Measurements from ENCODE around the gene NAT9. TPM values are rescaled to one million over a fixed set of nuclear protein-coding genes. Genes with fewer than 3 reads are reported as not detected.

The NAT9 gene
- total and polyA plus RNA-seq, 2 experiments from 2014 or later, result 37.3 to 37.5 TPM

GRCh38 chr17:74777901-74778515 is 1.9 kb upstream of the NAT9 start:
- Mint-ChIP-seq H3K27ac (no peak overlapping the region), H3K9me3 (no peaks in the 10 kb centered on the region), H3K27me3 (ENCODE audit: insufficient read depth, low read depth, poor library complexity) (peaks cover 14% of the 10 kb centered on the region), H3K36me3 (ENCODE audit: low read depth) (peaks cover 27% of the 10 kb centered on the region), H3K4me3 (peak overlapping the region; percentile 57), H3K4me1 (peaks cover 18% of the 10 kb centered on the region)
- peaks cover 23% of the 10 kb centered on the region; the same call in 1 of the 2 replicates for H4K20me1 ChIP-seq (replicated peaks; ENCODE audit: insufficient read depth)
- no peak for ATAC-seq
- H3K4me3 ChIP-seq, result no peak overlapping the region
- TF ChIP-seq NANOG (IDR thresholded peaks at IDR 0.05; ENCODE audit: borderline replicate concordance), result no peak
- TF ChIP-seq, protein P1, sequence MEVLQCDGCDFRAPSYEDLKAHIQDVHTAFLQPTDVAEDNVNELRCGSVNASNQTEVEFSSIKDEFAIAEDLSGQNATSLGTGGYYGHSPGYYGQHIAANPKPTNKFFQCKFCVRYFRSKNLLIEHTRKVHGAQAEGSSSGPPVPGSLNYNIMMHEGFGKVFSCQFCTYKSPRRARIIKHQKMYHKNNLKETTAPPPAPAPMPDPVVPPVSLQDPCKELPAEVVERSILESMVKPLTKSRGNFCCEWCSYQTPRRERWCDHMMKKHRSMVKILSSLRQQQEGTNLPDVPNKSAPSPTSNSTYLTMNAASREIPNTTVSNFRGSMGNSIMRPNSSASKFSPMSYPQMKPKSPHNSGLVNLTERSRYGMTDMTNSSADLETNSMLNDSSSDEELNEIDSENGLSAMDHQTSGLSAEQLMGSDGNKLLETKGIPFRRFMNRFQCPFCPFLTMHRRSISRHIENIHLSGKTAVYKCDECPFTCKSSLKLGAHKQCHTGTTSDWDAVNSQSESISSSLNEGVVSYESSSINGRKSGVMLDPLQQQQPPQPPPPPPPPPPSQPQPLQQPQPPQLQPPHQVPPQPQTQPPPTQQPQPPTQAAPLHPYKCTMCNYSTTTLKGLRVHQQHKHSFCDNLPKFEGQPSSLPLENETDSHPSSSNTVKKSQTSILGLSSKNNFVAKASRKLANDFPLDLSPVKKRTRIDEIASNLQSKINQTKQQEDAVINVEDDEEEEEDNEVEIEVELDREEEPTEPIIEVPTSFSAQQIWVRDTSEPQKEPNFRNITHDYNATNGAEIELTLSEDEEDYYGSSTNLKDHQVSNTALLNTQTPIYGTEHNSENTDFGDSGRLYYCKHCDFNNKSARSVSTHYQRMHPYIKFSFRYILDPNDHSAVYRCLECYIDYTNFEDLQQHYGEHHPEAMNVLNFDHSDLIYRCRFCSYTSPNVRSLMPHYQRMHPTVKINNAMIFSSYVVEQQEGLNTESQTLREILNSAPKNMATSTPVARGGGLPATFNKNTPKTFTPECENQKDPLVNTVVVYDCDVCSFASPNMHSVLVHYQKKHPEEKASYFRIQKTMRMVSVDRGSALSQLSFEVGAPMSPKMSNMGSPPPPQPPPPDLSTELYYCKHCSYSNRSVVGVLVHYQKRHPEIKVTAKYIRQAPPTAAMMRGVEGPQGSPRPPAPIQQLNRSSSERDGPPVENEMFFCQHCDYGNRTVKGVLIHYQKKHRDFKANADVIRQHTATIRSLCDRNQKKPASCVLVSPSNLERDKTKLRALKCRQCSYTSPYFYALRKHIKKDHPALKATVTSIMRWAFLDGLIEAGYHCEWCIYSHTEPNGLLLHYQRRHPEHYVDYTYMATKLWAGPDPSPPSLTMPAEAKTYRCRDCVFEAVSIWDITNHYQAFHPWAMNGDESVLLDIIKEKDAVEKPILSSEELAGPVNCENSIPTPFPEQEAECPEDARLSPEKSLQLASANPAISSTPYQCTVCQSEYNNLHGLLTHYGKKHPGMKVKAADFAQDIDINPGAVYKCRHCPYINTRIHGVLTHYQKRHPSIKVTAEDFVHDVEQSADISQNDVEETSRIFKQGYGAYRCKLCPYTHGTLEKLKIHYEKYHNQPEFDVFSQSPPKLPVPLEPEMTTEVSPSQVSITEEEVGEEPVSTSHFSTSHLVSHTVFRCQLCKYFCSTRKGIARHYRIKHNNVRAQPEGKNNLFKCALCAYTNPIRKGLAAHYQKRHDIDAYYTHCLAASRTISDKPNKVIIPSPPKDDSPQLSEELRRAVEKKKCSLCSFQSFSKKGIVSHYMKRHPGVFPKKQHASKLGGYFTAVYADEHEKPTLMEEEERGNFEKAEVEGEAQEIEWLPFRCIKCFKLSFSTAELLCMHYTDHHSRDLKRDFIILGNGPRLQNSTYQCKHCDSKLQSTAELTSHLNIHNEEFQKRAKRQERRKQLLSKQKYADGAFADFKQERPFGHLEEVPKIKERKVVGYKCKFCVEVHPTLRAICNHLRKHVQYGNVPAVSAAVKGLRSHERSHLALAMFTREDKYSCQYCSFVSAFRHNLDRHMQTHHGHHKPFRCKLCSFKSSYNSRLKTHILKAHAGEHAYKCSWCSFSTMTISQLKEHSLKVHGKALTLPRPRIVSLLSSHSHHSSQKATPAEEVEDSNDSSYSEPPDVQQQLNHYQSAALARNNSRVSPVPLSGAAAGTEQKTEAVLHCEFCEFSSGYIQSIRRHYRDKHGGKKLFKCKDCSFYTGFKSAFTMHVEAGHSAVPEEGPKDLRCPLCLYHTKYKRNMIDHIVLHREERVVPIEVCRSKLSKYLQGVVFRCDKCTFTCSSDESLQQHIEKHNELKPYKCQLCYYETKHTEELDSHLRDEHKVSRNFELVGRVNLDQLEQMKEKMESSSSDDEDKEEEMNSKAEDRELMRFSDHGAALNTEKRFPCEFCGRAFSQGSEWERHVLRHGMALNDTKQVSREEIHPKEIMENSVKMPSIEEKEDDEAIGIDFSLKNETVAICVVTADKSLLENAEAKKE (CRISPR knock-in tag; IDR thresholded peaks at IDR 0.05), result no peak
- no peak for TF ChIP-seq JUNB (IDR thresholded peaks at IDR 0.05; ENCODE audit: unreplicated experiment)
- no peak for TF ChIP-seq STAT1 (IDR thresholded peaks at IDR 0.05; ENCODE audit: unreplicated experiment)
- TF ChIP-seq, protein P2, sequence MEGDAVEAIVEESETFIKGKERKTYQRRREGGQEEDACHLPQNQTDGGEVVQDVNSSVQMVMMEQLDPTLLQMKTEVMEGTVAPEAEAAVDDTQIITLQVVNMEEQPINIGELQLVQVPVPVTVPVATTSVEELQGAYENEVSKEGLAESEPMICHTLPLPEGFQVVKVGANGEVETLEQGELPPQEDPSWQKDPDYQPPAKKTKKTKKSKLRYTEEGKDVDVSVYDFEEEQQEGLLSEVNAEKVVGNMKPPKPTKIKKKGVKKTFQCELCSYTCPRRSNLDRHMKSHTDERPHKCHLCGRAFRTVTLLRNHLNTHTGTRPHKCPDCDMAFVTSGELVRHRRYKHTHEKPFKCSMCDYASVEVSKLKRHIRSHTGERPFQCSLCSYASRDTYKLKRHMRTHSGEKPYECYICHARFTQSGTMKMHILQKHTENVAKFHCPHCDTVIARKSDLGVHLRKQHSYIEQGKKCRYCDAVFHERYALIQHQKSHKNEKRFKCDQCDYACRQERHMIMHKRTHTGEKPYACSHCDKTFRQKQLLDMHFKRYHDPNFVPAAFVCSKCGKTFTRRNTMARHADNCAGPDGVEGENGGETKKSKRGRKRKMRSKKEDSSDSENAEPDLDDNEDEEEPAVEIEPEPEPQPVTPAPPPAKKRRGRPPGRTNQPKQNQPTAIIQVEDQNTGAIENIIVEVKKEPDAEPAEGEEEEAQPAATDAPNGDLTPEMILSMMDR (conservative IDR thresholded peaks at IDR 0.05; ENCODE audit: low read depth in 2 of 2), result no peak
- TF ChIP-seq EZH2phosphoT487 (IDR thresholded peaks at IDR 0.05; ENCODE audit: unreplicated experiment), result no peak
- no peak for TF ChIP-seq ZNF331 (CRISPR knock-in tag; IDR thresholded peaks at IDR 0.05; ENCODE audit: low read depth)
- TF ChIP-seq ETS1 (IDR thresholded peaks at IDR 0.05), result no peak
- no peak for TF ChIP-seq CREB1 (CRISPR knock-in tag; IDR thresholded peaks at IDR 0.05; ENCODE audit: low read depth)
- no peak for TF ChIP-seq ZNF114 (CRISPR knock-in tag; IDR thresholded peaks at IDR 0.05)
- no peak for TF ChIP-seq REST (IDR thresholded peaks at IDR 0.05; ENCODE audit: unreplicated experiment)
- no peak for TF ChIP-seq POLR2AphosphoS5 (IDR thresholded peaks at IDR 0.05; ENCODE audit: low read depth)
- no peak for DNase-seq (ENCODE audit: low spot score)
- no peaks in the 10 kb centered on the region for H3K36me3 ChIP-seq (ENCODE audit: insufficient read depth)
- no peaks in the 10 kb centered on the region for H3K27me3 ChIP-seq (ENCODE audit: insufficient read depth)
- no peak overlapping the region for H3K4me2 ChIP-seq
- peaks cover 35% of the 10 kb centered on the region for H3K79me2 ChIP-seq (replicated peaks; ENCODE audit: insufficient read depth)
- peaks cover 4% of the 10 kb centered on the region for H3F3A ChIP-seq (replicated peaks; ENCODE audit: low read depth)
- H3K4me1 ChIP-seq (ENCODE audit: insufficient read depth), result peaks cover 12% of the 10 kb centered on the region
- no peak overlapping the region for H2AFZ ChIP-seq
- no peak overlapping the region for H3K27ac ChIP-seq (ENCODE audit: low read depth)
- H3K9me2 ChIP-seq (ENCODE audit: insufficient read depth), result no peaks in the 10 kb centered on the region
